Measurements from ENCODE around the gene DAAM2.

DAAM2 gene

GRCh38 chr6:39931607-39932006, 139.4 kb downstream of the DAAM2 start:
- DNase-seq (ENCODE audit: low spot score): no peak

DNA sequence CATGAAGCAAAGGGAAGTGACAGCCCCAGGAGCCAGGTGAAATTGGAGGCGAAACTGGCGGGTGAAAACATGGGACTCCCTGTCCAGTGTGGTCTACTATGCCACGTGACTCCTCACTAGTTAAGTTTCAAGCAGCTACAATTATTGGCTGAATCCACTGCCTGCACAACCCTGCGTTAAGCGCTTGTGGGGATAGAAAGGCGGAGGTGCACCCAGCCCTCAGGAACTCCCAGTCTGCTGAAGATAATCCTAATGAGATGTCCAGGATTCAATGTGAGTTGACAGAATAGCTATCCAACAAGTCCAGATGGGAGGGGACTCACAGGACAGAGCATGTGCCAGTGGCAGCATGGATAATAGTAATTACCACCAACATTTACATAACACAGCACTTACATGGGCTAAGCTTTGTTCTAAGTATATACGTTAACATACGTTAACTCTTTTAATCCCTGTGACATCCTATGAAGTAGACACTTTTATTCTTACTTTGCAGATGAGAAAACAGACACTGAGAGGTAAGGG, 140.3 kb downstream of the DAAM2 start:
- DNase-seq (ENCODE audit: low spot score): no peak

GRCh38 chr6:39933669-39934130, 141.5 kb downstream of the DAAM2 start:
- DNase-seq (ENCODE audit: low spot score): no peak

- no peak for DNase-seq (ENCODE audit: low spot score)
Measured at GRCh38 chr6:39934131-39934757, 142.1 kb downstream of the DAAM2 start, which contains the start of gene MOCS1. TSS of gene MOCS1 (minus strand) at chr6:39934462. CDS start at chr6:39934417, 45 bp downstream.

- DNase-seq (ENCODE audit: low spot score): no peak
Measured at GRCh38 chr6:39935241-39935640, 143.1 kb downstream of the DAAM2 start.

DNA sequence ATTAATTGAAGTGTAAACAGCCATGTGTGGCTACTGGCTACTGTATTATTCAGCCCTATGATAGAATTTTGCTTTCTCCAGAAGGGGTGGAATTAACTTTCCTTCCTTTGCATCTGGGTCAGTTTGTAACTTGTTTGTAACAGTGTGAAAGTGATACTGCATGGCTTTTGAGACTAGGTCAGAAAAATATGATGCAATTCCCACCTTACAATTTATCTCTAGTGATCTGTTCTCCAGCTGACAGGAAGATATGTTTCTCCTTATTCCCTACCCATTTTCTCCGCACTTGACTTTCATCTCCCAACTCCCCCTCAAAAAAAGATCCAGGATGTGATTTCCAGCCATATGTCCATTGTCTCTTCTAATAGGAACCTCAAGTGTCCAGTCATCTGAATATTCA, 144.7 kb downstream of the DAAM2 start:
- no peak for DNase-seq (ENCODE audit: low spot score)

DNA sequence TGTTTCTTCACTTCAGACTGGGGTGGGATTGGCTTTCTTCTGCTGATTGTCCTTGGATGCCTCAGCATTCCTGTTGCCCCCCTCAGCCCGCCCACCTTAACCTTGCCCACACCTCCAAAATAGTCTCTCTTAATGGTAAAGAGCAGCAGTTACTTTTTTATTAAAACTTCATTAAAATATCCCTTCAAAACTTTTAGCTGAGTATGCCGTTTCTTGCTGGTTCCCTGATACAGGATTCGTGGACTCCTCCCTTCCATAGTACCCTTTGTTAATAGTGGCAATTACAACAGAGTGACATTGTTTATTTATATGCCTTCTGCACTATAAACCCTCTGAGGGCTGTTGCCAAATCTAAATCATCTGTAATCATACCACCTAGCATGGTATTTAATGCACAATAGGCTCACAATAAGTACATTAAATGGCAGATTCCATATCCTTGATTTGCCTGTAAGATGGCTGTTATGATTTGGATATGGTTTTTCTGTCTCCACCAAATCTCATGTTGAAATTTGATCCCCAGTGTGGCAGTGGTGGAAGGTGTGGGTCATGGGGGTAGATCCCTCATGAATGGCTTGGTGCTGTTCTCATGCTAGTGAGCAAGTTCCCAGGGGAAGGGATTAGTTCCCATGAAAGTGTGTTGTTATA, 145.6 kb downstream of the DAAM2 start:
- DNase-seq (ENCODE audit: low spot score): no peak

DNA sequence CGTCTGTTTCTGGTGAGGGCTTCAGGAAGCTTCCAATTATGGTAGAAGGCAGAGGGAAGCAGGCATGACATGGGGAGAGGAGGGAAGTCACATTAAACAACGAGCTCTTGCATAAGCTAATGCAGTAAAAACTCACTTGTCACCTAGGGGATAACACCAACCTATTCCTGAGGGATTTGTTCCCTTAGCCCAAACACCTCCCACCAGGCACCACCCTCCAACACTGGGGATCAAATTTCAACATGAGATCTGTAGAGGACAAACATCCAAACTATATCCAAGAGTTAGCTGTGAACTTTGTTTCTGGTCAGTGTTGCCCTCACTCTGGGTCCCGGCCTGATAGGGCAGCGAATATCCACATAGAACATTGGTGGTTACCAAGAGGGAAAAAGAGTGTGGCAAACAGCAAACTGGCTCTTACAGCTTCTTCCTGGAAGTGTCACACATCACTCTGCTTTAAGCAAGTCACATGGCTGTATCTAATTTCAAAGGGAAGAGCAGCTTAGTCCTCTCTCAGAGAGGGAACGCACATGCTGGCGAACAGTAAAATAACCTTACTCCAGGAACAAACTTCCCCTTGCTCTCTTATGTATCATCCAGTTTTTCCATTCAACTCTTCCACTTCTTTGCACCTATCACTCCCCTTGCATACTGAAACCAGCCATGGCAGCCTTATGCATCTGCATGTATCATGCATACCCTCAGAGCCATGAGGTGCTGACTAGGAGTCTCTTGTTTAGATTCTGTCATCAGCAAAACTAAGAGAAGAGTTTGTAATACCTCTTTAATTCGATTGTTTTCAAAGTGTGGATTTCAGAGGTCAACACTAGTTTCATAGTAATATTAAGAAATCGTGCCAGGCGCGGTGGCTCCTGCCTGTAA, 146.8 kb downstream of the DAAM2 start:
- DNase-seq (ENCODE audit: low spot score): no peak

DNA sequence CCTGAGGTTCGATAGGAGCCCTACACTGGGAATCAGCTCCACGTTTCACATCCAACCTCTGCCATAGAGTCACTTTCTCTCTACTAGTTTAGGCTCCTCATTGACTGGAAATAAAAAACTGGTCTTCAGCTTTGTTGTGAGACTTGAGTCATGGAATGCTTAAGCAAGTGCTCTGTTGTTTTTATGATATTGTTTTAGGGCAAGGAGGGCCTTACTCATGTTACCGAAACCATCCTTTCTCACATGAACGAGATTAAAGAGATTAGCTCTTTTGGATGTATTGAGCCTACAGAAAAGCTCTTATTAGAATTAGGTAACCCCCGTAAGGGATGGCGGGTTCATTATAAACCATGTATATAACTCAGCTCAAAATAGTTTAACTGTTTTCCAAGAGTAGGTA, 149.0 kb downstream of the DAAM2 start:
- no peak for DNase-seq (ENCODE audit: low spot score)

DNA sequence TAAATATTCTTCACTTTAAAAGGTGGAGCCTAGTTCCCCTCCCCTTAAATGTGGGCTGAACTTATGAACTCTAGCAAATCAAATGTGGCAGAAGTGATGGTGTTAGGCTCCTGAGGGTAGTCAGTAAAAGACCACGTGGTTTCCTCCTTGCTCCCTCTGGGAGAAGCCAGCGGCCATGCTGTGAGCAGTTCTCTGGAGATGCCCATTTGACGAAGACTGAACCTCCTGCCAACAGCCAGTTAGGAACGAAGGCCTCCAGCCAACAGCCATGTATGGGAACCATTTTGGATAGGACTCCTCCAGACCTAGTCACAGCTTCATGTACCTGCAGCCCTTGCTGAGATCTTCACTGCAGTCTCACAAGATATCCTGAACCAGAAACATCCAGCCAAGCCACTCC, 149.6 kb downstream of the DAAM2 start:
- no peak for DNase-seq (ENCODE audit: low spot score)

DNA sequence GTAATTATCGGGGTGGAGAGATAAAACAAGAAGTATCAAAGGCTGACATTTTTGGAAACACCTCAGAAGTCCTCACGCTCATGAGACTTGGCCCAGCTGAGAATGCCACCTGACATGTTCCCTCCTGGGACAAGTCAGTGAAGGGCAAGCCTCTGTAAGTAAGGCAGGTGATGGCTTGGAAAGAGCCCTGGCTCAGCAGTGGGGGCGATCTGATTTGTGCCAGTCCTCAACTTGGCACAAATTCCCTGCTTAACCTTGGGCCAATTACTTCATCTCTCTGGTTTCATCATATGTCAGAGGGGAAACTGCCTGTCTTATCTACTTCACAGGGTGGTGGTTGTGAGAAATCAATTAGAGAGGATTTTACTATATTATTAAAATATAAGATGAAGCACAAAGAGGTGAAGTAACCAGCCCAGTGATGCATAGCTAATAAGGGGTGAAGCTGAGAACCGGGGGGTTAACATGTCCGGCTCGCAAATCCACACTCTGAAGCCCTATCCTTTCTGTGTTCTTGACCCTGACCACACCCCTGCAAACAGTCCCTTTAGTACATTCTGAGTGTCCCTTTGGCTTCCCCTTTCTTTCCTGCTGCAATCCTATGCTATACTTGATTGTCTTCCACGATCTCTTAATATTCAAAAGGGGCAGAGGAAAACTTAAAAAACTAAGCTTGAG, 150.9 kb downstream of the DAAM2 start:
- DNase-seq (ENCODE audit: low spot score): no peak

- DNase-seq (ENCODE audit: low spot score): no peak
Measured at GRCh38 chr6:39945626-39946025, 153.4 kb downstream of the DAAM2 start.

- DNase-seq (ENCODE audit: low spot score): no peak
Measured at GRCh38 chr6:39947611-39948068, 155.5 kb downstream of the DAAM2 start.

- DNase-seq (ENCODE audit: low spot score): no peak
Measured at GRCh38 chr6:39948199-39948791, 156.1 kb downstream of the DAAM2 start.

DNA sequence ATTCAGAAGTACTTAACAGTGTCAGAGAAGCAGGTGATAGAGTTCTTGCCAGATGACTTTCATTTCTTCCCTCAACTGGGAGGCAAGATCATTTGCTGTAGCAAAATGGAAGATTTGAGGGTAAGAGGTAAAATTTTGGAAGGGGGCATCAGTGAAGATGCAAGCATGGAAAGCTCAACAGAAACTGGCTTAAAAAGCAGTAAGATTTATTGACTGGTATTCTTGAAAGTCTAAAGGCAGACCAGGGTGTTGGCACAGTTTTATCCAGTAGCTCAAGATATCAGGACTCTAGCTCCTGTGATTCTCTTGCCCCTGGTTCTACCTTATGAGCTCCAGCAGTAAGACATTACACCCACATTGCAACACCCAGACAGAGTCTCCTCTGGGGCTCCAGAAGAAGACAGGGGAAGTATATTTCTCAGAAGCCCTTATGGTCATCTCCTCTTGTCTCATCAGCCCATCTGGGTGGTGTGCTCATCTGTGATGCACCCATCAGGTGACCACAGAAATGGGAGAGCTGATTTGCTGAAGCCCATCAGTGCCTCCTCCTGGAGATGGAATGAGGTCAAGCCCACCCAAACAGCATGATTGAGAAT, 158.0 kb downstream of the DAAM2 start:
- no peak for DNase-seq (ENCODE audit: low spot score)

GRCh38 chr6:39951191-39951590, 159.0 kb downstream of the DAAM2 start:
- no peak for DNase-seq (ENCODE audit: low spot score)

- DNase-seq (ENCODE audit: low spot score): no peak
Measured at GRCh38 chr6:39951716-39952115, 159.5 kb downstream of the DAAM2 start.

DNA sequence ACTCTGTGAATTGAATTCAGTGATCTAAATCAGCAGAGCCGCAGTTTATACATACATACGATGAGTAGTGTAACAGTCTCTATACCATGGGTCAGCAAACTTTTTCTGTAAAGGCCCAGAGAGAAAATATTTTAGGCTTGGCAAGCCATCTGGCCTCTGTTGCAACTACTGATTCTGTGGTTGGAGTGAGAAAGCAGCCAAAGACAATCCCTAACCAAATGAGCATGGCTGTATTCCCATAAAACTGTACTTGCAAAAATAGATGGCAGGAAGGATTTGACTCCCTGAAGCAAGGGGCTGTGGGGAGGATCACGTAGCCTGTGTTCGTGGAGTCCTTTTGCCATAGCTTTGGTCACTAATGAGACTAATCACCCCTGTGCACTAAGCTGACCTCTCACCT, 160.0 kb downstream of the DAAM2 start:
- DNase-seq (ENCODE audit: low spot score): no peak

- no peak for DNase-seq (ENCODE audit: low spot score)
Measured at GRCh38 chr6:39953076-39953618, 161.0 kb downstream of the DAAM2 start.

Data from RKO (cell line).